NCI-H526 treated with DMSO at 0.1 percent for 48 hours (cell line): ENCODE results near the gene CATSPER1.

Experiments used
- DNase-seq: peaks from one replicate; lab custom pipeline; 2025; lab: John Stamatoyannopoulos, UW

CATSPER1 gene

GRCh38 chr11:66026017-66026529 lies at the start of gene CATSPER1:
TSS of gene CATSPER1 (minus strand) at chr11:66026479. CDS start at chr11:66026379, 100 bp downstream.
- no peak for DNase-seq

- DNase-seq: no peak
These were observed 49.0 kb upstream of the CATSPER1 start for GRCh38 chr11:66075273-66075672.

GRCh38 chr11:66073669-66074068 lies 47.4 kb upstream of the CATSPER1 start:
- DNase-seq: no peak

- DNase-seq: no peak
These were observed 46.2 kb upstream of the CATSPER1 start for GRCh38 chr11:66072518-66072917.

GRCh38 chr11:66072081-66072480 lies 45.8 kb upstream of the CATSPER1 start:
- no peak for DNase-seq

GRCh38 chr11:66071381-66071801 lies 45.1 kb upstream of the CATSPER1 start:
- no peak for DNase-seq

- no peak for DNase-seq
These were observed 44.5 kb upstream of the CATSPER1 start for GRCh38 chr11:66070604-66071380.

GRCh38 chr11:66069715-66070603 lies 43.7 kb upstream of the CATSPER1 start, which contains the start of gene PACS1:
TSS of gene PACS1 (plus strand) at chr11:66070272. CDS start at chr11:66070487, 215 bp downstream.
- no peak for DNase-seq

GRCh38 chr11:66068923-66069714 lies 42.8 kb upstream of the CATSPER1 start:
- no peak for DNase-seq

GRCh38 chr11:66068154-66068821 lies 42.0 kb upstream of the CATSPER1 start:
- peak; percentile 54 for DNase-seq

- DNase-seq: no peak
These were observed 41.4 kb upstream of the CATSPER1 start for GRCh38 chr11:66067640-66068039.

- no peak for DNase-seq
These were observed 40.5 kb upstream of the CATSPER1 start for GRCh38 chr11:66066751-66067150.

- DNase-seq: no peak
These were observed 38.3 kb upstream of the CATSPER1 start for GRCh38 chr11:66064571-66064970.

GRCh38 chr11:66063900-66064299 lies 37.6 kb upstream of the CATSPER1 start:
- DNase-seq: no peak

GRCh38 chr11:66062408-66062807 lies 36.1 kb upstream of the CATSPER1 start:
- no peak for DNase-seq

- no peak for DNase-seq
These were observed 35.0 kb upstream of the CATSPER1 start for GRCh38 chr11:66061268-66061667.

- DNase-seq: no peak
These were observed 33.8 kb upstream of the CATSPER1 start for GRCh38 chr11:66059966-66060680.

GRCh38 chr11:66056501-66056900 lies 30.2 kb upstream of the CATSPER1 start:
- DNase-seq: no peak

- no peak for DNase-seq
These were observed 28.7 kb upstream of the CATSPER1 start for GRCh38 chr11:66055021-66055420.

- DNase-seq: no peak
These were observed 26.3 kb upstream of the CATSPER1 start for GRCh38 chr11:66052664-66052982.
